GM19239 (cell line): ENCODE data around the gene AFF4.

Experiments
- DNase-seq: peaks from one replicate; pipeline ENCODE4 v3.0.0; 2011; ENCODE audit warnings: low spot score; ENCODE audit not compliant: insufficient read length
- FAIRE-seq: peaks from 2 replicates; lab custom pipeline; 2011; peaks lifted over from hg19 to GRCh38; lab: Jason Lieb, UNC

AFF4 gene

DNA sequence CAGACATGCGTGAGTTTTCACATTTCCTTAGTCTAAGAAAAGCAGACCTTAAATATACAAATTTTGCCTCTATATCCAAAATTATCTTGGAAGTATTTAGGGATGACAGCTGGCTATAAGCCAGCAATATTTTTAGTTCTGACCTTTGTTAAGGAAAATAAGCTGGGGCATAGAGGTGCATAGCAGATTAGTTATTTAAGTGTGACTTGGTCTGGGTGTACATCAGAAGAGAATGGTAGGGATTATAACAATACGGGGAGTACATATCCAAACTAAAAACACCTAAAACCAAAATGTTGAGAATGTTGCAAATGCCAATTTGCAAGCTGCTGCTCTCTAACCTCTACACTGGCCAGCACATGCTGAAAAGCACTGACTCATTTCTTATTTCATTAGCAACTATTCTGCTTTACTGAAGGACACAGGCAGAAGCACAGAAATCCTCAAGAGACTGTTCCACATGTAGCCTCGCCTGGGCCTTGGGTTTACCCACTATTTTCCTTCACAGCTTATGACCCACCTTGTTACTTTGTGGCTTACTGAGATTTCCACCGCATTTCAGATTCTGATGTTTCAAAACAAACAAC is 67.6 kb downstream of the AFF4 start:
- no peak for FAIRE-seq
- no peak for DNase-seq

GRCh38 chr5:132890817-132891216 is 72.6 kb downstream of the AFF4 start:
- DNase-seq, result no peak
- FAIRE-seq, result no peak

DNA sequence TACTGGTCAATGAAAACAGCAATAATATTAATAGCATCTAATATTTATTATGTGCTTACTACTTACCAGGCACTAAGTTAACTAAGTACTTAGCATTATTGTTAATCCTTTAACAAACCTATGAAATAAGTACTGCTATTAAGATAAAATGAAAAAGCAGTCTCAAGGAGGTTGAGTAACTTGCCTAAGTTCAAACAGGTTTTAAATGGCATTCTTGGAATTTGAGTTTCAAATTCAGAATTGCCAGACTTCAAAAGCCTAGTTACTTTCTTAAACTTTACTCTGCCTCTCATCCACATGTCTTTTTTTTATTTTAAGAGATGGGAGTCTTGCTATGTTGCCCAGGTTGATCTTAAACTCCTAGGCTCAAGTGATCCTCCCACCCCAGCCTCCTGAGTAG is 73.9 kb downstream of the AFF4 start:
- FAIRE-seq (peak; percentile 71), DNase-seq (no peak)

GRCh38 chr5:132887283-132887682 is 76.2 kb downstream of the AFF4 start:
- FAIRE-seq, result no peak

GRCh38 chr5:132886064-132886823 is 77.2 kb downstream of the AFF4 start:
- no peak for FAIRE-seq
- DNase-seq, result no peak

More at GRCh38 chr5:132887283-132887682, 76.2 kb downstream of the AFF4 start:
- DNase-seq, result no peak

DNA sequence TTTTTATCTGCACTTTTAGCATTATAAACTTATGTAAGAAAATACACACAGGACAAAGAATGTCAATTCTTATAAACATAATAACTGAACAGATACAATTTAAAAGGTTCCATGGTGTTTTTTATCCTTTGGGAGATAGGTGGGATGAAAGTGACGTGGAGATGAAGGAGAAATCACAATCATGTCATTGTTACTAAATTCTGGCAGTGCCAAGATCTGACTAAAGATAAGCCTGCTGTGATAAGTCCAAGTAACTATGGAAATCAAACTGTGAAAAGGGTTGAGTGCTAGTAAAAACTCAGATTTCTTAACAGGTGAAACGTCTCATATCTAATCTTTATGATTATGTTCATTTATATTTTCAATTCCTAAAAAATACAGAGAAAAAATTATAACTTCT is 78.9 kb downstream of the AFF4 start:
- FAIRE-seq, result no peak
- no peak for DNase-seq

GRCh38 chr5:132883261-132883834 is 80.1 kb downstream of the AFF4 start:
- DNase-seq (peak; percentile 9), FAIRE-seq (peak; percentile 39)

DNA sequence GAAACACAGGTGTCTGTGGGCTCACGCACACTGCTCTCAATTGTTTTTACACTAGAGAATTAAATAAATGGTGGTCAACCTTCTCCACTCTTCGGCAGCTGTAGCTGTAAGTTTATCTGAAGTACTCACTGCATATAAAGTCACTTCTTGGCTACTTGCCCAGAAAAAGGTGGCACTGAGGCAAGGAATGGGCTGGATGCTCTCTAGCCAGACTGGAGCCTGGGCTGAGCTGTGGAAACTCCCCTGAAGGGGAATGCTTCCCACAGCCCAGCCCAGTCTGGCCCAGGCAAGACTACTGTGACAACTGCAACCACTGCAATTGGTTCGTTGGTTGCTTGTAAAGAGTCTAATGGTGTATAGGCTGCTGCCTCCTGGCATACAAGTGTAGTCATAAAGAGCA is 85.5 kb downstream of the AFF4 start:
- DNase-seq, result no peak

DNA sequence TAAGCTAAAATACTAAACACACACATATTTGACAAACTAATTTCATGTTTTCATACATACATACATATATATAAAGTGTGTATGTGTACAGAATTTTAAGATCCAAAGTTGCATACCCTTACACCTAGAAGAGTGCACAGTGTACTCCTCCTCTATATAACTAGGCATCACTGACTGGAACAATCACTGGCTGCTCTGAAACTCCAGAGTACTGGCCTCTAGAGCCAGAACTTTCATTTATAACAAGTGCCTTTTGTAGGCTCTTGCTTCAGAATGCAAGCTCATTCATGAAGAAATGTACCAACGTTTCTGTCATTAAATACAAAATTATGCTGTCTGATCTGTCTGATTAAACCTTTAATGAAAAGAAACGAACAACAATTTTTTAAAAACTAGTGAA is 86.0 kb downstream of the AFF4 start:
- FAIRE-seq, result no peak
- no peak for DNase-seq

More for the DNA sequence above, 85.5 kb downstream of the AFF4 start:
- FAIRE-seq, result no peak

DNA sequence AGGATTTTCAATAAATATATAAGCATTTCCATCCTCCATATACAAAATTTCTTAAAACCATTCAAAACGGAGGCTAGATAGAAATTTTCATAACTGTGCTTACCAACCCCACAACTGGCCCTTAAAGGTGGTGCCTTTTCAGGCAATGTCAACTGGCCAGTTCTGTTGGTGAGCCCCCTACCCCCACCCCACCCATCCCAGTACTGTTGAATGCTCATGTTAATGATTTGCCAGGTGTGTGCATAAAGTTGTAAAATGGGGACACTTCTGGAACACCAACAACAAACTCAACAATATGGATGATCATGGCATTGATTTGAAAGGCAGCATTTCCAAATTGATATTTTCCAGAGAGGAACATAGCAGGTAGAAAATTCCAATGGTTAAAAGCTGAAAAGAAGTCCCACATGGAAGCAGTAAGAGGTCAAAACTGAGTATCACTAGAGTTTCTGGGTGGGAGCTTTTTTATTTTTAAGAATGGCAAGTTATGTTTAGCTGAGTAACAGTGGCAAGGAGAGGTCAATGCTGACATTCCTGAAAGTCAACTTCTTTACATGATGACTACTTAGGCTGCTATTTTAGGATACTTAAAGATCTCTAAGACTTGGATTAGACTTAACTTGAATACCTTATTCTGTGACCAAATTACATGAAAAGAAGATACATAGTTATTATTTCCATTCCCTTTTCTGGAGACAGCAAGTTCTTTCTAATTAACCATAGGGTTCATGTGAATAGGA is 87.2 kb downstream of the AFF4 start:
- no peak for FAIRE-seq

GRCh38 chr5:132873930-132874271 is 89.5 kb downstream of the AFF4 start:
- FAIRE-seq (no peak), DNase-seq (no peak)

More for the DNA sequence above, 87.2 kb downstream of the AFF4 start:
- DNase-seq, result no peak

GRCh38 chr5:132873119-132873929 is 90.1 kb downstream of the AFF4 start, which contains the start of gene LEAP2:
Gene LEAP2, plus strand, starts transcription at chr5:132873668. Its CDS starts 27 bp downstream, at chr5:132873695.
- DNase-seq, result no peak
- FAIRE-seq, result no peak

- FAIRE-seq, result no peak
- DNase-seq, result no peak
Measured at GRCh38 chr5:132872788-132873118, 90.7 kb downstream of the AFF4 start.

DNA sequence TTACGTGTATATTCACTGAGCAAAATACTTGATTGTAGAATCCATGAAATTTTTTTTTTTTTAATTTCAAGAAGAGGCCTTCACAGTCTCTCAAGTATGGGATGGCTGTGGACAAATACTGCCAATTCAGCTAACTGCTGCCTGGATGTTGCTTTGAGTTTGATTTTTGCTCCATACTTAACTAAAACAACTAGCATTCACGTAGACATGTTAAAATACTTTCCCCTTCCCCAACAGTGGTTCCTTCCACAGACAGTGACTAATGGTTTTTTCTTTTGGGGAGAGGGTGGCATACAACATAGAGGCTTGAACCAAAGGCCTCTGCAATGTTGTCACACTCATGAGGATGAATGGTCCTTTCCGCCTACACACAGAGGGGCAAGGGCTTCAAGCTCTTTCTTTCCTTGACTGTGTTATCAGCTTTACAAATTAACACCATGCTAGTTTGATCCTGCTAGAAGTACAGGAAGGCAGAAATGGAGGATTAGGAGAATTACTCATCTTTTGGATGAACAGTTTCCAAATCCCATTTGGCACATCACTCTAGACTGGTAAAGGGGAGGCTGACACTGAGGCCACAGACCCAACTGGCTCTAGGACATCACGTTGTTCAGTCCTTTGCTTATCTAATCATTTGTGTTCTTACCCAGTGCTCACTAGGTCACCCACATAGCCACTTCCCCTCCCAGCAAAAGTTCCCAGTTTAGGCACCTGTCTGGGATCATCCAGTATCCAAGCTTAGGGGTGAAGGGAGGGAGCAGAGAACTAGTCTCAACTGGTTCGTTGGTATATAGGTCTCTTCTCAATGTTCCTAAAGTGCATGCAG is 91.8 kb downstream of the AFF4 start:
- no peak for FAIRE-seq
- no peak for DNase-seq

- FAIRE-seq (no peak), DNase-seq (no peak)
Measured at GRCh38 chr5:132870801-132871200, 92.6 kb downstream of the AFF4 start.

DNA sequence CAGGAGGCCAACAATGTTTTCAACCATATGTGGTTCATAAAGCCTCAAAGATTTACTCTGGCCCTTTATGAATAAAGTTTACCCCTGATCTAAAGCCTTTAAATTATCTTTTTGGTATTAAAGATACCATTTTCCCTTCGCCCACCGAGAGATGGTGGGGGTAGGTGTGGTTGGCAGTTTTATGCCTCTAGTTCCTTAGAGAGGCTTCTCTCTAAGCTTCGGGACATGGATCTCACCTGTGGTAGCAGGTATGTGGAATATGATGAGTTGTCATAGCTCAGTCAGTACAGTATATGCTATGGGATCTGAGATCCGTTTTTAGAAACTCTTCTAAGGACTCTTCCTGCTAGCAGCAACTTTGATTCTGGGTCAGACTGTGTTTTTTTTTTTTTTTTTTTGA is 94.7 kb downstream of the AFF4 start:
- DNase-seq (no peak), FAIRE-seq (no peak)

GRCh38 chr5:132867046-132867451 is 96.4 kb downstream of the AFF4 start:
- DNase-seq (no peak), FAIRE-seq (peak; percentile 8)

- FAIRE-seq, result peak; percentile 97
Measured at GRCh38 chr5:132866342-132867045, 96.9 kb downstream of the AFF4 start, which contains the start of the genes GDF9 and UQCRQ. Gene GDF9, minus strand, starts transcription at chr5:132866469. Its CDS starts 1,936 bp downstream, at chr5:132864533. Gene UQCRQ, plus strand, starts transcription at chr5:132866642. Its CDS starts 240 bp downstream, at chr5:132866882.

More at GRCh38 chr5:132866342-132867045, 96.9 kb downstream of the AFF4 start, which contains the start of the genes GDF9 and UQCRQ:
- peak; percentile 90 for DNase-seq
